Measurements from ENCODE around the gene PRSS1. TPM values are rescaled to one million over a fixed set of nuclear protein-coding genes. Genes with fewer than 3 reads are reported as not detected.

Gene PRSS1
- total and polyA plus RNA-seq, 2 donors (not counting 3 experiments of a cell fraction or from before 2014, with no cell fraction given): not detected

DNA sequence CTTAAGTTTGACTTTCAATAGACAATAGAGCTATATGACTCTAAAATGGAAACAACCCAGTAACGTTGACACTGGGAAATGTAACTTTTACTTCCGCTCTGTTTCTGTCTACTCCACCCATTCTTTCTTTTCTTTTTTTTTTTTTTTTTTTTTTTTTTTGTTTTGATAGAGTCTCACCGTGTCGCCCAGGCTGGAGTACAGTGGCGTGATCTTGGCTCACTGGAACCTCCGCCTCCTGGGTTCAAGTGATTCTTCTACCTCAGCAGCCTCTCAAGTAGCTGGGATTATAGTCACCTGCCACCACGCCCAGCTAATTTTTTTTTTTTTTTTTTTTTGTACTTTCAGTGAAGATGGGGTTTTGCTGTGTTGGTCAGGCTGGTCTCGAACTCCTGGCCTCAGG is 35.4 kb downstream of the PRSS1 start:
- H3K9me1 ChIP-seq (replicated peaks; ENCODE audit: control insufficient read depth, extremely low read depth, insufficient read depth, low read length): no peaks in the 10 kb centered on the region
- dilution Hi-C loops (cut with MboI; ENCODE audit: extremely low pct_ligation_motif_present, low sequenced_read_pairs) (no loop called here), intact Hi-C loops (cut with micrococcal nuclease) (loop anchor here (5.0 kb wide), 1 partner anchor 267 kb away; no protein-coding TSS in a partner anchor)
- H2AFZ ChIP-seq (ENCODE audit: low read depth, low read length): no peak overlapping the region
- no peak overlapping the region for H3K4me3 ChIP-seq (replicated peaks in 1 of 3; ENCODE audit: insufficient read depth in 1 of 3, low read depth in 1 of 3, low read length in 3 of 3)
- FAIRE-seq (no peak), DNase-seq (ENCODE audit: low read depth, low spot score) (no peak)
- H4K20me1 ChIP-seq (replicated peaks; ENCODE audit: control insufficient read depth, extremely low read depth, insufficient read depth, low read length): no peaks in the 10 kb centered on the region
- ChIA-PET CTCF (interaction anchor here (0.7 to 20.4 kb wide), 15 partner anchors 25 to 268 kb away, joined by 3 to 425 read pairs (median 18); no protein-coding TSS in a partner anchor), POLR2A (no interaction called here)
- no peaks in the 10 kb centered on the region for H3K27me3 ChIP-seq (ENCODE audit: control insufficient read depth in 2 of 2, insufficient read depth in 2 of 2, low read length in 2 of 2)
- H3K27ac ChIP-seq (ENCODE audit: insufficient read depth, low read depth, low read length): no peak overlapping the region
- H3K79me2 ChIP-seq (ENCODE audit: control insufficient read depth, insufficient read depth, low read length): no peaks in the 10 kb centered on the region
- H3K9me3 ChIP-seq (replicated peaks; ENCODE audit: control insufficient read depth, insufficient read depth, low read length): no peaks in the 10 kb centered on the region
- TF ChIP-seq POLR2A (IDR thresholded peaks at IDR 0.05; ENCODE audit: low read depth, low read length) (no peak), EZH2 (IDR thresholded peaks at IDR 0.05; ENCODE audit: borderline replicate concordance, low read depth, low read length, severe bottlenecking) (no peak), FOS (IDR thresholded peaks at IDR 0.05; ENCODE audit: borderline replicate concordance, insufficient read depth, low read length) (no peak), POLR2AphosphoS5 (IDR thresholded peaks at IDR 0.05; ENCODE audit: insufficient read depth, low read depth, low read length) (no peak)
- no TSS peak for BruUV-seq (replicated peaks)
- H3K4me2 ChIP-seq (ENCODE audit: insufficient read depth, low read length): no peak overlapping the region
- H3K9ac ChIP-seq (replicated peaks; ENCODE audit: extremely low read depth, insufficient read depth, low read length): no peak overlapping the region
- no peaks in the 10 kb centered on the region for H3K36me3 ChIP-seq (ENCODE audit: control insufficient read depth in 2 of 2, extremely low read depth in 1 of 2, insufficient read depth in 2 of 2, low read length in 2 of 2)
- peaks cover 3% of the 10 kb centered on the region for H3K4me1 ChIP-seq (ENCODE audit: control insufficient read depth, extremely low read depth, insufficient read depth, low read length)

DNA sequence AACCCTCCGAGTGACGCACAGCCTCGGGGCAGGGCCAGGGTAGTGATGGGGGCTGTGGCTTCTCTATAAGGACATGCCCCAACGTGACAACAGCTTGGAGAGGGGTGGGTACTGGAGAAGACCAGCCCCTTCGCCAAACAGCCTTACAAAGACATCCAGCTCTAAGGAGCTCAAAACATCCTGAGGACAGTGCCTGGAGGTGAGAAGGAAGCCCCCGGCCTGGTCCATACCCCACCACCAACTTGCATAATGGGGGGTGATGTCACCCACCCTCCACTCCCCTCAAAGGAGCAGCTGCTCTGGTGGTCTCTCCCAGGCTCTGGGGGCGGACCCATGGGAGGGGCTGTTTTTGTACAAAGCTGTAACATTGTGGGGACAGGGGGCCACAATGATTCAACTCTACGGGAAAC is 36.6 kb downstream of the PRSS1 start:
- CTCF ChIA-PET: interaction anchor here (0.7 to 20.4 kb wide), 11 partner anchors 12 to 270 kb away, joined by 3 to 425 read pairs (median 4); partner anchors contain the start of gene PRSS2
- no peaks in the 10 kb centered on the region for H3K27me3 ChIP-seq (ENCODE audit: control insufficient read depth in 2 of 2, insufficient read depth in 2 of 2, low read length in 2 of 2)
- dilution Hi-C loops (cut with MboI; ENCODE audit: extremely low pct_ligation_motif_present, low sequenced_read_pairs) (no loop called here), intact Hi-C loops (cut with micrococcal nuclease) (no loop called here)
- TF ChIP-seq POLR2A (IDR thresholded peaks at IDR 0.05; ENCODE audit: low read depth, low read length): no peak
- TF ChIP-seq GATA2 (IDR thresholded peaks at IDR 0.05; ENCODE audit: insufficient read depth, insufficient read length, low read depth, low read length): no peak
- TF ChIP-seq FOS (IDR thresholded peaks at IDR 0.05; ENCODE audit: borderline replicate concordance, insufficient read depth, low read length): no peak
- no peak for TF ChIP-seq JUN (IDR thresholded peaks at IDR 0.05; ENCODE audit: borderline replicate concordance, insufficient read depth, insufficient read length, low read depth)
- TF ChIP-seq POLR2AphosphoS5 (IDR thresholded peaks at IDR 0.05; ENCODE audit: insufficient read depth, low read depth, low read length): no peak
- TF ChIP-seq, protein P1, sequence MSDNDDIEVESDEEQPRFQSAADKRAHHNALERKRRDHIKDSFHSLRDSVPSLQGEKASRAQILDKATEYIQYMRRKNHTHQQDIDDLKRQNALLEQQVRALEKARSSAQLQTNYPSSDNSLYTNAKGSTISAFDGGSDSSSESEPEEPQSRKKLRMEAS (IDR thresholded peaks at IDR 0.05; ENCODE audit: insufficient read depth, insufficient read length): no peak
- TF ChIP-seq EZH2 (IDR thresholded peaks at IDR 0.05; ENCODE audit: borderline replicate concordance, low read depth, low read length, severe bottlenecking): no peak
- TF ChIP-seq MYC (IDR thresholded peaks at IDR 0.05; ENCODE audit: low read depth, low read length): no peak
- TF ChIP-seq, protein P2, sequence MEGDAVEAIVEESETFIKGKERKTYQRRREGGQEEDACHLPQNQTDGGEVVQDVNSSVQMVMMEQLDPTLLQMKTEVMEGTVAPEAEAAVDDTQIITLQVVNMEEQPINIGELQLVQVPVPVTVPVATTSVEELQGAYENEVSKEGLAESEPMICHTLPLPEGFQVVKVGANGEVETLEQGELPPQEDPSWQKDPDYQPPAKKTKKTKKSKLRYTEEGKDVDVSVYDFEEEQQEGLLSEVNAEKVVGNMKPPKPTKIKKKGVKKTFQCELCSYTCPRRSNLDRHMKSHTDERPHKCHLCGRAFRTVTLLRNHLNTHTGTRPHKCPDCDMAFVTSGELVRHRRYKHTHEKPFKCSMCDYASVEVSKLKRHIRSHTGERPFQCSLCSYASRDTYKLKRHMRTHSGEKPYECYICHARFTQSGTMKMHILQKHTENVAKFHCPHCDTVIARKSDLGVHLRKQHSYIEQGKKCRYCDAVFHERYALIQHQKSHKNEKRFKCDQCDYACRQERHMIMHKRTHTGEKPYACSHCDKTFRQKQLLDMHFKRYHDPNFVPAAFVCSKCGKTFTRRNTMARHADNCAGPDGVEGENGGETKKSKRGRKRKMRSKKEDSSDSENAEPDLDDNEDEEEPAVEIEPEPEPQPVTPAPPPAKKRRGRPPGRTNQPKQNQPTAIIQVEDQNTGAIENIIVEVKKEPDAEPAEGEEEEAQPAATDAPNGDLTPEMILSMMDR (IDR thresholded peaks at IDR 0.05; ENCODE audit: extremely low read depth in 1 of 2, insufficient read depth in 1 of 2, low read depth in 1 of 2, low read length in 2 of 2): no peak
- H4K20me1 ChIP-seq (replicated peaks; ENCODE audit: control insufficient read depth, extremely low read depth, insufficient read depth, low read length): no peaks in the 10 kb centered on the region
- H3K27ac ChIP-seq (ENCODE audit: insufficient read depth, low read depth, low read length): no peak overlapping the region
- BruUV-seq (replicated peaks): no TSS peak
- H3K4me1 ChIP-seq (ENCODE audit: control insufficient read depth, extremely low read depth, insufficient read depth, low read length): peaks cover 3% of the 10 kb centered on the region
- H3K9me3 ChIP-seq (replicated peaks; ENCODE audit: control insufficient read depth, insufficient read depth, low read length): no peaks in the 10 kb centered on the region
- DNase-seq (ENCODE audit: low read depth, low spot score): no peak
- no peak overlapping the region for H3K4me3 ChIP-seq (replicated peaks in 1 of 3; ENCODE audit: insufficient read depth in 1 of 3, low read depth in 1 of 3, low read length in 3 of 3)
- H3K9ac ChIP-seq (replicated peaks; ENCODE audit: extremely low read depth, insufficient read depth, low read length): no peak overlapping the region
- no peak overlapping the region for H2AFZ ChIP-seq (ENCODE audit: low read depth, low read length)
- H3K9me1 ChIP-seq (replicated peaks; ENCODE audit: control insufficient read depth, extremely low read depth, insufficient read depth, low read length): no peaks in the 10 kb centered on the region
- no peak overlapping the region for H3K4me2 ChIP-seq (ENCODE audit: insufficient read depth, low read length)
- no peak for FAIRE-seq
- H3K79me2 ChIP-seq (ENCODE audit: control insufficient read depth, insufficient read depth, low read length): no peaks in the 10 kb centered on the region
- POLR2A ChIA-PET: no interaction called here
- no peaks in the 10 kb centered on the region for H3K36me3 ChIP-seq (ENCODE audit: control insufficient read depth in 2 of 2, extremely low read depth in 1 of 2, insufficient read depth in 2 of 2, low read length in 2 of 2)

Measured in endothelial cell of umbilical vein (primary cell).